ENCODE data around the gene ROCK2.

DNA sequence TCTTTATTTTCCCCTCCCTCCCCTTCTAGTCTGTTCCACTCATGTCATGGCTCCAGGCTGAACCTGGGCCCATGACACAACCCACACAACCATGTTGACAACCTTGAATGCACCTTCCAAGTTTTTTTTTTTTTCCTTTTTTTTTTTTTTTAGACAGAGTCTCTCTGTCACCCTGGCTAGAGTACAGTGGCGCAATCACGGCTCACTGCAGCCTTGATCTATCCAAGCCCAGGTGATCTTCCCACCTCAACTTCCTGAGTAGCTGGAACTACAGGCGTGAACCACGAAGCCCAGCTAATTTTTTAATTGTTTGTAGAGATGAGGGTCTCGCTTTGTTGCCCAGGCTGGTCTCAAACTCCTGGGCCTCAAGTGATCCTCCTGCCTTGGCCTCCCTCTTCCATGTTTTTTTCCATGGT is 21.9 kb upstream of the ROCK2 start:
- TF ChIP-seq, protein P1, sequence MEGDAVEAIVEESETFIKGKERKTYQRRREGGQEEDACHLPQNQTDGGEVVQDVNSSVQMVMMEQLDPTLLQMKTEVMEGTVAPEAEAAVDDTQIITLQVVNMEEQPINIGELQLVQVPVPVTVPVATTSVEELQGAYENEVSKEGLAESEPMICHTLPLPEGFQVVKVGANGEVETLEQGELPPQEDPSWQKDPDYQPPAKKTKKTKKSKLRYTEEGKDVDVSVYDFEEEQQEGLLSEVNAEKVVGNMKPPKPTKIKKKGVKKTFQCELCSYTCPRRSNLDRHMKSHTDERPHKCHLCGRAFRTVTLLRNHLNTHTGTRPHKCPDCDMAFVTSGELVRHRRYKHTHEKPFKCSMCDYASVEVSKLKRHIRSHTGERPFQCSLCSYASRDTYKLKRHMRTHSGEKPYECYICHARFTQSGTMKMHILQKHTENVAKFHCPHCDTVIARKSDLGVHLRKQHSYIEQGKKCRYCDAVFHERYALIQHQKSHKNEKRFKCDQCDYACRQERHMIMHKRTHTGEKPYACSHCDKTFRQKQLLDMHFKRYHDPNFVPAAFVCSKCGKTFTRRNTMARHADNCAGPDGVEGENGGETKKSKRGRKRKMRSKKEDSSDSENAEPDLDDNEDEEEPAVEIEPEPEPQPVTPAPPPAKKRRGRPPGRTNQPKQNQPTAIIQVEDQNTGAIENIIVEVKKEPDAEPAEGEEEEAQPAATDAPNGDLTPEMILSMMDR (conservative IDR thresholded peaks at IDR 0.05; ENCODE audit: low read length): no peak
- no peak for TF ChIP-seq EZH2phosphoT487 (IDR thresholded peaks at IDR 0.05; ENCODE audit: borderline replicate concordance)

All from Loucy (cell line).